Right atrium auricular region (tissue), 2 donors: ENCODE results near the gene R3HCC1L. TPM values are rescaled to one million over a fixed set of nuclear protein-coding genes. Genes with fewer than 3 reads are reported as not detected.
"Not testable (repeated sequence)": the region's sequence is repeated elsewhere in the genome, so short reads cannot be mapped to it uniquely, and the experiment has no call there.

Experiments used
- DNase-seq: peaks from one replicate; pipeline ENCODE4 v3.0.0-alpha.2; 2019; ENCODE audit warnings: low spot score
- H3K27ac ChIP-seq, 2 donors: fragments of 200-600 bp; sonication (generic); 1 replicate in 1 of 2; 2 replicates in 1 of 2; pipeline ENCODE4 v1.5.1; 2016 to 2019
- H3K27me3 ChIP-seq, 2 donors: fragments of 200-600 bp; sonication (generic); one replicate each; pipeline versions ENCODE4 v1.5.1 to v1.6.0; 2017 to 2019
- H3K36me3 ChIP-seq: fragments of 200-600 bp; sonication (generic); one replicate; pipeline ENCODE4 v1.5.1; 2016
- H3K4me1 ChIP-seq, 2 donors: fragments of 200-600 bp; sonication (generic); one replicate each; pipeline versions ENCODE4 v1.5.1 to v1.6.0; 2017 to 2019
- H3K4me3 ChIP-seq, 2 donors: fragments of 200-600 bp; sonication (generic); 1 replicate in 1 of 2; 2 replicates in 1 of 2; pipeline ENCODE4 v1.5.1; 2017 to 2019; ENCODE audit warnings: mild to moderate bottlenecking in 1 of 2, moderate library complexity in 1 of 2
- H3K9me3 ChIP-seq, 2 donors: fragments of 200-600 bp; sonication (generic); one replicate each; pipeline ENCODE4 v1.5.1; 2019
- total RNA-seq, 2 donors: library from RNA; depleted of rRNA; stranded (reverse); fragments of >200 nt; gene quantifications; one replicate each; pipeline ENCODE4 v1.1.0, GENCODE V29; 2016
- TF ChIP-seq, protein P1 (sequence below), 2 donors: fragments of 200-600 bp; sonication (generic); IDR thresholded peaks; one replicate each; pipeline ENCODE4 v1.5.1; 2019; ENCODE audit warnings: antibody characterized with exemption in 2 of 2

Gene R3HCC1L
- total RNA-seq, 2 donors from 2014 or later, result 4.0 to 5.2 TPM

- Histone ChIP-seq H3K27me3 (no peaks in the 10 kb centered on the region), H3K27ac (peak overlapping the region; percentile 84 to 93), H3K9me3 (peaks cover 0 to 3% of the 10 kb centered on the region in 2 donors), H3K36me3 (no peaks in the 10 kb centered on the region), H3K4me3 (peak overlapping the region; percentile 88 to 98), H3K4me1 (peaks cover 0 to 16% of the 10 kb centered on the region in 2 donors)
- TF ChIP-seq, protein P1, sequence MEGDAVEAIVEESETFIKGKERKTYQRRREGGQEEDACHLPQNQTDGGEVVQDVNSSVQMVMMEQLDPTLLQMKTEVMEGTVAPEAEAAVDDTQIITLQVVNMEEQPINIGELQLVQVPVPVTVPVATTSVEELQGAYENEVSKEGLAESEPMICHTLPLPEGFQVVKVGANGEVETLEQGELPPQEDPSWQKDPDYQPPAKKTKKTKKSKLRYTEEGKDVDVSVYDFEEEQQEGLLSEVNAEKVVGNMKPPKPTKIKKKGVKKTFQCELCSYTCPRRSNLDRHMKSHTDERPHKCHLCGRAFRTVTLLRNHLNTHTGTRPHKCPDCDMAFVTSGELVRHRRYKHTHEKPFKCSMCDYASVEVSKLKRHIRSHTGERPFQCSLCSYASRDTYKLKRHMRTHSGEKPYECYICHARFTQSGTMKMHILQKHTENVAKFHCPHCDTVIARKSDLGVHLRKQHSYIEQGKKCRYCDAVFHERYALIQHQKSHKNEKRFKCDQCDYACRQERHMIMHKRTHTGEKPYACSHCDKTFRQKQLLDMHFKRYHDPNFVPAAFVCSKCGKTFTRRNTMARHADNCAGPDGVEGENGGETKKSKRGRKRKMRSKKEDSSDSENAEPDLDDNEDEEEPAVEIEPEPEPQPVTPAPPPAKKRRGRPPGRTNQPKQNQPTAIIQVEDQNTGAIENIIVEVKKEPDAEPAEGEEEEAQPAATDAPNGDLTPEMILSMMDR (IDR thresholded peaks at IDR 0.05), result no peak
- DNase-seq, result no peak
Observed at GRCh38 chr10:98134117-98134430, 383 bp upstream of the R3HCC1L start.

GRCh38 chr10:98135222-98135899 is 904 bp downstream of the R3HCC1L start:
- H3K36me3 ChIP-seq, result no peaks in the 10 kb centered on the region
- H3K4me3 ChIP-seq, result peak overlapping the region; percentile 88 to 98
- TF ChIP-seq, protein P1 (IDR thresholded peaks at IDR 0.05), result no peak
- no peak for DNase-seq
- H3K9me3 ChIP-seq, result peaks cover 0 to 3% of the 10 kb centered on the region in 2 donors
- no peaks in the 10 kb centered on the region for H3K27me3 ChIP-seq
- H3K27ac ChIP-seq, result peak overlapping the region; percentile 84 to 93
- H3K4me1 ChIP-seq, result peaks cover 0 to 16% of the 10 kb centered on the region in 2 donors

DNA sequence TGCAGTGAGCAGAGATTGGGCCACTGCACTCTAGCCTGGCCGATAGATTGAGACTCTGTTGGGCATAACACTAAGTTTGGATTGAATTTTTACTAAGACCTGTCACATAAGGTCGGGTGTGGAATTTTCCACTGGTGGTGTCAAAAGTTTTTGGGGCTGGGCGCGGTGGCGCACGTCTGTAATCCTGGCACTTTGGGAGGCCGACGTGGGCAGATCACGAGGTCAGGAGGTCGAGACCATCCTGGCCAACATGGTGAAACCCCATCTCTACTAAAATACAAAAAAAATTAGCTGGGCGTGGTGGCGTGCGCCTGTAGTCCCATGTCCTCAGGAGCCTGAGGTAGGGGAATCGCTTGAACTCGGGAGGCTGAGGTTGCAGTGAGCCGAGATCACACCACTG is 2.3 kb downstream of the R3HCC1L start:
- H3K4me3 ChIP-seq, H3K27me3 ChIP-seq, H3K27ac ChIP-seq, DNase-seq, H3K36me3 ChIP-seq, H3K9me3 ChIP-seq: not testable (repeated sequence)
- peaks cover 0 to 16% of the 10 kb centered on the region in 2 donors for H3K4me1 ChIP-seq

- H3K4me1 ChIP-seq, result peaks cover 0 to 20% of the 10 kb centered on the region in 2 donors
- DNase-seq, result no peak
- TF ChIP-seq, protein P1 (IDR thresholded peaks at IDR 0.05), result no peak
- no peaks in the 10 kb centered on the region for H3K36me3 ChIP-seq
- H3K9me3 ChIP-seq, result no peaks in the 10 kb centered on the region
- no peak overlapping the region for H3K27ac ChIP-seq
- no peaks in the 10 kb centered on the region for H3K27me3 ChIP-seq
- no peak overlapping the region for H3K4me3 ChIP-seq
Observed at GRCh38 chr10:98138031-98138430, 3.6 kb downstream of the R3HCC1L start.

DNA sequence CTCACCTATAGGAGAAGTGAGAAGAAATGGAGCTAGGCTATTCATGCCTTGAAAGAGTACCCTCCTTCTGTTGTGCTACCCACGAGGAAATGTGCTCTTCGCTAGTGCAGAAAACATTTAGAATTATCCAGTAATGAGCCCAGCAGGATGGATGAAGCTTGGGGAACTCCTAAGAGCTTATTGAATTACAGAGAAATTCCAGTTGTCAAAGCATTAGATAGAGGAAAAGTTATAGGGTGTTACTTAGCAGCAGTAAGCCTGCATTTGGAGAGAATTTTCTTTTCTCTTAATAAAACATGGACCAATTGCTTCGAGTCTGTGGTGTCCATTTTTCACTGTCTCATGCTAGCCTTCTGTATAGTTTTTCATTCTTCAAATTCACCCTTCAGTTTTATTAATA is 5.0 kb downstream of the R3HCC1L start:
- TF ChIP-seq, protein P1 (IDR thresholded peaks at IDR 0.05), result no peak
- Histone ChIP-seq H3K9me3 (no peaks in the 10 kb centered on the region), H3K4me1 (peaks cover 0 to 25% of the 10 kb centered on the region in 2 donors), H3K36me3 (no peaks in the 10 kb centered on the region), H3K27ac (no peak overlapping the region), H3K4me3 (no peak overlapping the region), H3K27me3 (no peaks in the 10 kb centered on the region)
- no peak for DNase-seq

DNA sequence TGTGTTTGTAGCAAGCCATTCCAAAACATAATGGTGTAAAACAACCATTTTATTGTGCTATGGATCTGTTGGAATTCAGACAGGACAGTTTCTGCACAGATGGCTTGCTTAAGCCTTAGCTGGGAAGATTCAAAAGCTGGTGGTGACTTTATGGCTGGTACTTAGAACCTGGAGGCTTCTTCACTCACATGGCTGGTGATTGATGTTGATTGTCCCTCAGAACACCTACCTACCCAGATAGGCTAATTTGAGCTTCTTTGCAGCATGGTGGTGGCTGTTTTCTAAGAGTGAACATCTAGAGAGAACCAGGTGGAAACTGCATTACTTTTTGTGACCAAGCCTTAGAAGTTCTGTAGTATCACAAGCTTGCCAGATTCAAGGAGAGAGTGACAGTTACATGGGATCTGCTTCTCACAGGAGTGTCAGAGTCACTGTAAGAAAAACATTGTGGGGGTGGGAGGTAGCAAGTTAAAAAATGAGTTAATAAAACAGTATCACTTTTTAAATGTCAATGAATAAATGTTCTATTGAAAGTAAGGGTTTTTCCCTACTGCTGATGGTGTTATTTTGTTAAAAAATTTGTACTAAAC is 7.1 kb downstream of the R3HCC1L start:
- TF ChIP-seq, protein P1 (IDR thresholded peaks at IDR 0.05), result no peak
- Histone ChIP-seq H3K4me1 (peaks cover 0 to 23% of the 10 kb centered on the region in 2 donors), H3K4me3 (no peak overlapping the region), H3K27ac (no peak overlapping the region), H3K9me3 (no peaks in the 10 kb centered on the region), H3K27me3 (no peaks in the 10 kb centered on the region), H3K36me3 (no peaks in the 10 kb centered on the region)
- no peak for DNase-seq
